ENCODE results near the gene BCL2L15. TPM values are rescaled to one million over a fixed set of nuclear protein-coding genes. Genes with fewer than 3 reads are reported as not detected.

The BCL2L15 gene
- polyA plus RNA-seq, 2 donors, result 4.2 to 4.6 TPM

DNA sequence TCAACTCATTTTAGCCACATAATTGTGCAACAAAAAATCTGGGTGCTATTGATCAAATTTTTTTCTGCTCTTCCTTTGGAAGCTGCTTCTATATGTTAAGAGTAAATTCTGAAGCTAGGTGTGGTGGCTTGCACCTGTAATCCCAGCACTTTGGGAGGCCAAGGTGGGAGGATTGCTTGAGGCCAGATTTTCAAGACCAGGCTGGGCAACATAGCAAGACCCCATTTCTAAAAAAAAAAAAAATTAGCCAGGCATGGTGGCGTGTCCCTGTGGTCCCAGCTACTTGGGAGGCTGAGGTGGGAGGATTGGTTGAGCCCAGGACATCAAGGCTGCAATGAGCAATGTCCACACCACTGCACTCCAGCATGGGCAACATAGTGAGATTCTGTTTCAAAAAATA, 50.8 kb downstream of the BCL2L15 start:
- no peaks in the 10 kb centered on the region for H3K9me3 ChIP-seq (ENCODE audit: control insufficient read depth in 2 of 2, insufficient read depth in 1 of 2, low read depth in 1 of 2, low read length in 1 of 2)
- 100% methylated on average over 1 of the region's 1 CpG for WGBS, 2 donors
- no peaks in the 10 kb centered on the region for H3K36me3 ChIP-seq (ENCODE audit: control insufficient read depth in 2 of 2, insufficient read depth in 2 of 2, low read length in 1 of 2)
- H3K4me1 ChIP-seq (ENCODE audit: control insufficient read depth in 2 of 2, insufficient read depth in 2 of 2, low read length in 1 of 2), result no peaks in the 10 kb centered on the region
- H3K4me3 ChIP-seq (ENCODE audit: low read depth in 1 of 2, low read length in 2 of 2), result no peak overlapping the region
- no peak overlapping the region for H3K27ac ChIP-seq (ENCODE audit: low read depth in 2 of 2, low read length in 1 of 2)
- no peaks in the 10 kb centered on the region for H3K27me3 ChIP-seq (ENCODE audit: control insufficient read depth in 1 of 2, insufficient read depth in 2 of 2, low read length in 2 of 2)

DNA sequence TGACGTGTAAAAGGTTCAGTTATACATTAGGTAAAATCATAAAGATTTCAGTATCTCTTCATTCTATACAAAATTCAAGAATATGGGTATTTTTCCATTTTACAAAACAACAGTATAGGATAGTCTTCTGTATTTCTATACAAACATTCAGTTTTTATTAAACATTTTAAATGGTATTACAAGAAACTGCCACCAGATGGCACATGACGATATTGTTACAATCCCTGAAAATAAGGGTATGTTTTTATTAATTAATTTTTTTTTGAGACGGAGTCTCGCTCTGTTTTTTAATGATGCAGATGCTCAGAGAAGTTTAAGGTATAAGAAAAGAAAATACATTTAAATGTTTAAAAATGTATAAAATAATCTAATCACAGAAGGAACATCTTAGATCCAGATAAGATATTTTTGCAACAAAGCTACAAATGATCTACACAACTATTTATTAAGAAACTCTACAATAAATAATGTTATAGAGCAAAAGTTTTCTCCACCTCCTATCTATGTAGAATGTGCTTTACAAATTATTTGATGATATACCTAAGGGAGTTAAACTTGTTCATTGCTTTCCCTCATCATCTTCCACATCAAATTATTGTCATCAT, 51.6 kb downstream of the BCL2L15 start:
- Histone ChIP-seq H3K27me3 (ENCODE audit: control insufficient read depth in 1 of 2, insufficient read depth in 2 of 2, low read length in 2 of 2) (no peaks in the 10 kb centered on the region), H3K4me3 (ENCODE audit: low read depth in 1 of 2, low read length in 2 of 2) (no peak overlapping the region), H3K4me1 (ENCODE audit: control insufficient read depth in 2 of 2, insufficient read depth in 2 of 2, low read length in 1 of 2) (no peaks in the 10 kb centered on the region), H3K9me3 (ENCODE audit: control insufficient read depth in 2 of 2, insufficient read depth in 1 of 2, low read depth in 1 of 2, low read length in 1 of 2) (no peaks in the 10 kb centered on the region), H3K36me3 (ENCODE audit: control insufficient read depth in 2 of 2, insufficient read depth in 2 of 2, low read length in 1 of 2) (no peaks in the 10 kb centered on the region), H3K27ac (ENCODE audit: low read depth in 2 of 2, low read length in 1 of 2) (no peak overlapping the region)
- 11 to 13% methylated on average over 4 of the region's 4 CpGs for WGBS, 2 donors

DNA sequence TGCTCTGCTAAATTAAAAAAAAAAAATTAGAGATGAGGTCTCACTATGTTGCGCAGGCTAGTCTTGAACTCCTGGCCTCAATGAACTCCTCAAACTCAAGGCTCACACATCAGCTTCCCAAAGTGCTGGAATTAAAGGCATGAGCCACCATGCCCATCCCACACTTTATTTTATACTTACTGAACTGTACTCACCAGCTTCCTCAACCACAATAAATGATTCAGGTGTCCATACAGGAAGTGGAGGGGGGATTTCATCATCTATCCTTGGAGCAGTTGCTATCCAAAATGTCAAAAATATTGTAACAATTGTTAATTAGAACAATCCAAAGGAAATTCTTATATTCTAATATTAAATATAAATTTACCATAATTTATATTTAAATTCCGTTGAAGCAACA, 52.7 kb downstream of the BCL2L15 start:
- 91 to 96% methylated on average over 2 of the region's 2 CpGs for whole genome bisulfite sequencing, 2 donors
- no peaks in the 10 kb centered on the region for H3K9me3 ChIP-seq (ENCODE audit: control insufficient read depth in 2 of 2, insufficient read depth in 1 of 2, low read depth in 1 of 2, low read length in 1 of 2)

More for the DNA sequence above, 52.7 kb downstream of the BCL2L15 start:
- H3K27ac ChIP-seq (ENCODE audit: low read depth in 2 of 2, low read length in 1 of 2), result no peak overlapping the region
- no peaks in the 10 kb centered on the region for H3K4me1 ChIP-seq (ENCODE audit: control insufficient read depth in 2 of 2, insufficient read depth in 2 of 2, low read length in 1 of 2)
- no peaks in the 10 kb centered on the region for H3K27me3 ChIP-seq (ENCODE audit: control insufficient read depth in 1 of 2, insufficient read depth in 2 of 2, low read length in 2 of 2)
- H3K36me3 ChIP-seq (ENCODE audit: control insufficient read depth in 2 of 2, insufficient read depth in 2 of 2, low read length in 1 of 2), result no peaks in the 10 kb centered on the region
- no peak overlapping the region for H3K4me3 ChIP-seq (ENCODE audit: low read depth in 1 of 2, low read length in 2 of 2)

Other genes with a start within 250 kb of the BCL2L15 start
- 1 to 10 TPM; 1.6 to 2.3 TPM for gene PHTF1, start 128.1 kb downstream of the BCL2L15 start, polyA plus RNA-seq
- gene RSBN1, start 75.1 kb downstream of the BCL2L15 start, polyA plus RNA-seq, result 1 to 10 TPM; 2.9 to 3.5 TPM
- 1 to 10 TPM in 1 of 2 donors, under 1 TPM in 1; 0.76 to 1.5 TPM for gene PTPN22, start 15.9 kb downstream of the BCL2L15 start, polyA plus RNA-seq
- 10 to 100 TPM; 12.9 to 15.1 TPM for gene AP4B1, start 17.2 kb upstream of the BCL2L15 start, polyA plus RNA-seq
- 1 to 10 TPM; 1.5 to 3.7 TPM for gene DCLRE1B, start 17.7 kb upstream of the BCL2L15 start, polyA plus RNA-seq
- gene HIPK1, start 41.7 kb upstream of the BCL2L15 start, polyA plus RNA-seq, result 10 to 100 TPM; 10.8 to 14.5 TPM
- gene OLFML3, start 91.9 kb upstream of the BCL2L15 start, polyA plus RNA-seq, result 1 to 10 TPM; 4.7 to 6.7 TPM

All from esophagus (tissue), 2 donors.